Natural killer cell (primary cell): ENCODE results near the gene PSAP. TPM values are rescaled to one million over a fixed set of nuclear protein-coding genes. Genes with fewer than 3 reads are reported as not detected.

ENCODE experiments used
- ATAC-seq, 3 donors: fragments of 150-1000 bp in 2 of 3; fragments of 200-7000 bp in 1 of 3; cut with Tn5 transposase; 1 replicate in 1 of 3; 2 replicates in 2 of 3; pipeline ENCODE4 v1.10.0; 2021; ENCODE audit warnings: mild to moderate bottlenecking in 2 of 3, moderate library complexity in 2 of 3
- DNase-seq, 2 donors: peaks; one replicate each; pipeline versions ENCODE4 v3.0.0 to v3.0.0-alpha.2; 2013 to 2021; ENCODE audit warnings: mixed read lengths in 1 of 2
- H3K27ac ChIP-seq: one replicate; pipeline ENCODE4 v1.5.1; 2013; ENCODE audit warnings: mild to moderate bottlenecking, low read length
- H3K27me3 ChIP-seq: one replicate; pipeline ENCODE4 v1.6.1; 2013; ENCODE audit warnings: low read length; ENCODE audit not compliant: control insufficient read depth, insufficient read depth
- H3K36me3 ChIP-seq: one replicate; pipeline ENCODE4 v1.6.1; 2013; ENCODE audit warnings: low read length; ENCODE audit not compliant: control insufficient read depth, insufficient read depth
- H3K4me1 ChIP-seq: one replicate; pipeline ENCODE4 v1.6.1; 2013; ENCODE audit warnings: low read length; ENCODE audit not compliant: control insufficient read depth, insufficient read depth
- H3K4me3 ChIP-seq: one replicate; pipeline ENCODE4 v1.5.1; 2013; ENCODE audit warnings: low read length
- H3K9me3 ChIP-seq: one replicate; pipeline ENCODE4 v1.6.1; 2013; ENCODE audit warnings: low read length; ENCODE audit not compliant: control insufficient read depth, insufficient read depth
- H3K27ac Mint-ChIP-seq, 2 donors: one replicate each; pipeline ENCODE4 v1.8.0; 2022; ENCODE audit warnings: mild to moderate bottlenecking in 2 of 2, mixed read lengths in 2 of 2, moderate library complexity in 1 of 2
- H3K27me3 Mint-ChIP-seq, 2 donors: one replicate each; pipeline ENCODE4 v1.8.0; 2022; ENCODE audit warnings: low read depth in 2 of 2, mixed read lengths in 2 of 2
- H3K36me3 Mint-ChIP-seq: one replicate; pipeline ENCODE4 v1.8.0; 2022; ENCODE audit warnings: mixed read lengths
- H3K4me1 Mint-ChIP-seq, 2 donors: one replicate each; pipeline ENCODE4 v1.8.0; 2022; ENCODE audit warnings: mixed read lengths in 2 of 2
- H3K4me3 Mint-ChIP-seq: one replicate; pipeline ENCODE4 v1.8.0; 2022; ENCODE audit warnings: mild to moderate bottlenecking, moderate library complexity, mixed read lengths
- H3K9me3 Mint-ChIP-seq, 2 donors: one replicate each; pipeline ENCODE4 v1.8.0; 2022; ENCODE audit warnings: mixed read lengths in 2 of 2
- WGBS: methylation state at CpG from one replicate; pipeline ENCODE4 v1.1.7; 2013; ENCODE audit warnings: missing lambda C conversion rate; ENCODE audit not compliant: insufficient coverage; 5-methylcytosine and 5-hydroxymethylcytosine counted together
- intact Hi-C: fragments of 100-400 bp; cut with micrococcal nuclease; formaldehyde crosslinking; loops from one replicate; pipeline ENCODE4 v1.14.2; 2022
- total RNA-seq, 4 donors: library from RNA; stranded (reverse); fragments of 120-200 nt in 1 of 4; gene quantifications; one replicate each; pipeline versions ENCODE4 v1.2.3 to v1.2.4, GENCODE V29; 2013 to 2022
- TF ChIP-seq, protein P1 (sequence below): fragments of 200-600 bp; IDR thresholded peaks from one replicate; pipeline ENCODE4 v1.8.0; 2022; ENCODE audit warnings: antibody characterized with exemption

Gene PSAP
- total RNA-seq, 3 donors from 2014 or later (not counting 1 experiment from before 2014, with no cell fraction given) = 324 to 488 (median 428) TPM

DNA sequence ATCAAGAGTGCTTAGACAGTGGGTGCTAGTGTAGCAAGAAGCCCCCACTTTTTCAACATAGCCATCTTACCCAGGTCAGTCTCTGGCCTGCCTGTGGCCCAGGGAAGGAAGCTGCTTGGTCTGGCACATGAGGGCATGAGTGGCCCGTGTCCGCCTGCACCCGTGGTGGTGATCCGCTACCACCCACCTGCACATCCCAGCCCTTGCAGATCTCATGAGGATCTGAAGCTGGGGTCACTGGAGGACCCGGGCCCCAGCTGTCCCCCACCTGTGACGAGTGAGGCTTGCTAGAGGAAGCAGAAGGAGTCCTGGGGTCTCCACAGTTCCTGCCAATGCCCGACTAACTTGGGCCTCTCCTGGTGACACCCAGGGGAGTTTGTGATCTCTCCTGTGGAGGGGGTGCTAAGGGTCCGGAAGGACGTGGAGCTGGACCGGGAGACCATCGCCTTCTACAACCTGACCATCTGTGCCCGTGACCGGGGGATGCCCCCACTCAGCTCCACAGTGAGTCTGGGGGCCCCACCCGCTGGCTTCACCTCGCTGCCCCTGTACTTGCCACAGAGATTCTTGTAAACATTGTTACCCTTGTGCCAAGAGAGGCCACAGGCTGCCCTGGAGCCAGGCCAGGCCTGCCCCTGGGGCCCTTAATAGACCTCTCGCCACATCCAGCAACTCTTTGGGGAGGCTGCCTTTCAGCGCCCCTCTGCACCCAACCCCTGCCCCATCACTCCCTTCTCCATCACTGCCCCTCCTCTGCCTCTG is 67.0 kb downstream of the PSAP start:
- intact Hi-C loops = no loop called here
- ATAC-seq = no peak
- H3K9me3 ChIP-seq = no peaks in the 10 kb centered on the region
- no peak overlapping the region for H3K4me3 ChIP-seq
- H3K36me3 ChIP-seq = no peaks in the 10 kb centered on the region
- H3K27me3 Mint-ChIP-seq = peaks cover 0 to 3% of the 10 kb centered on the region in 2 donors
- no peaks in the 10 kb centered on the region for H3K36me3 Mint-ChIP-seq
- TF ChIP-seq, protein P1, sequence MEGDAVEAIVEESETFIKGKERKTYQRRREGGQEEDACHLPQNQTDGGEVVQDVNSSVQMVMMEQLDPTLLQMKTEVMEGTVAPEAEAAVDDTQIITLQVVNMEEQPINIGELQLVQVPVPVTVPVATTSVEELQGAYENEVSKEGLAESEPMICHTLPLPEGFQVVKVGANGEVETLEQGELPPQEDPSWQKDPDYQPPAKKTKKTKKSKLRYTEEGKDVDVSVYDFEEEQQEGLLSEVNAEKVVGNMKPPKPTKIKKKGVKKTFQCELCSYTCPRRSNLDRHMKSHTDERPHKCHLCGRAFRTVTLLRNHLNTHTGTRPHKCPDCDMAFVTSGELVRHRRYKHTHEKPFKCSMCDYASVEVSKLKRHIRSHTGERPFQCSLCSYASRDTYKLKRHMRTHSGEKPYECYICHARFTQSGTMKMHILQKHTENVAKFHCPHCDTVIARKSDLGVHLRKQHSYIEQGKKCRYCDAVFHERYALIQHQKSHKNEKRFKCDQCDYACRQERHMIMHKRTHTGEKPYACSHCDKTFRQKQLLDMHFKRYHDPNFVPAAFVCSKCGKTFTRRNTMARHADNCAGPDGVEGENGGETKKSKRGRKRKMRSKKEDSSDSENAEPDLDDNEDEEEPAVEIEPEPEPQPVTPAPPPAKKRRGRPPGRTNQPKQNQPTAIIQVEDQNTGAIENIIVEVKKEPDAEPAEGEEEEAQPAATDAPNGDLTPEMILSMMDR = no peak
- no peaks in the 10 kb centered on the region for H3K27me3 ChIP-seq
- no peak for DNase-seq
- no peaks in the 10 kb centered on the region for H3K9me3 Mint-ChIP-seq
- WGBS = 81% methylated on average over 17 of the region's 17 CpGs
- H3K4me3 Mint-ChIP-seq = no peak overlapping the region
- H3K4me1 Mint-ChIP-seq = peaks cover 0 to 20% of the 10 kb centered on the region in 2 donors
- no peak overlapping the region for H3K27ac ChIP-seq
- no peak overlapping the region for H3K27ac Mint-ChIP-seq
- H3K4me1 ChIP-seq = peaks cover 11% of the 10 kb centered on the region

DNA sequence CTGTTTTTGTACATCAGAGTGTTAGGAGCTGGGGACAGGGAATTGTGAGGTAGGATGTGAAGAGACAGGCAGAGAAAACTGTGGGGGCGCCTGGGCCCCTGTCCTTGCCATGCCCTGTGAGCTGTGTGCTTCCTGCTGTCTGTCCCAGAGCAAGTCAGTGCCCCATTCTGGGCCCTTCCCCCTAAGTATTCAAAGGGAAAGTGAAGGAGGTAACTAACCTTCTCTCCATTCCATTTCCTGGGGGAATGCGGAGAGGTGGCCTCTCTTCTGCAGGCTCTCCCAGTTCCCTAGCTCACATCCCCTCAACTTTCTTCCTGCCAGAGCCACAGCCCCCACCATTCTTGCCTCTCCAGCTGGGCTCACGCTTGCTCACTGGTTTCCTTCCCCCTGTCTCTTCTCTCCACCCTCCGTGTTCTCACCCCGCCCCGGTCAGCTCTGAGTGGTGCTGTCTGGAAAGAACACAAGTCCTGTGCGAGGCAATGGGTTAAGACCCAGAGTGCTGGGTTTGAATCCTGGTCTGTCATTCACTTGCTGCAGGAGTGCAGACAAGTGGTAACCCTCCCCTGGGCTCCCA is 68.0 kb downstream of the PSAP start:
- Histone ChIP-seq H3K4me3 (no peak overlapping the region), H3K27ac (no peak overlapping the region), H3K27me3 (no peaks in the 10 kb centered on the region), H3K9me3 (no peaks in the 10 kb centered on the region), H3K36me3 (no peaks in the 10 kb centered on the region), H3K4me1 (peaks cover 11% of the 10 kb centered on the region)
- Mint-ChIP-seq H3K27ac (no peak overlapping the region), H3K27me3 (peaks cover 0 to 3% of the 10 kb centered on the region in 2 donors), H3K9me3 (no peaks in the 10 kb centered on the region), H3K4me1 (peaks cover 0 to 20% of the 10 kb centered on the region in 2 donors), H3K36me3 (no peaks in the 10 kb centered on the region), H3K4me3 (no peak overlapping the region)
- no peak for DNase-seq
- intact Hi-C loops = no loop called here
- TF ChIP-seq, protein P1 = no peak
- ATAC-seq = no peak
- 41% methylated on average over 7 of the region's 7 CpGs for WGBS

DNA sequence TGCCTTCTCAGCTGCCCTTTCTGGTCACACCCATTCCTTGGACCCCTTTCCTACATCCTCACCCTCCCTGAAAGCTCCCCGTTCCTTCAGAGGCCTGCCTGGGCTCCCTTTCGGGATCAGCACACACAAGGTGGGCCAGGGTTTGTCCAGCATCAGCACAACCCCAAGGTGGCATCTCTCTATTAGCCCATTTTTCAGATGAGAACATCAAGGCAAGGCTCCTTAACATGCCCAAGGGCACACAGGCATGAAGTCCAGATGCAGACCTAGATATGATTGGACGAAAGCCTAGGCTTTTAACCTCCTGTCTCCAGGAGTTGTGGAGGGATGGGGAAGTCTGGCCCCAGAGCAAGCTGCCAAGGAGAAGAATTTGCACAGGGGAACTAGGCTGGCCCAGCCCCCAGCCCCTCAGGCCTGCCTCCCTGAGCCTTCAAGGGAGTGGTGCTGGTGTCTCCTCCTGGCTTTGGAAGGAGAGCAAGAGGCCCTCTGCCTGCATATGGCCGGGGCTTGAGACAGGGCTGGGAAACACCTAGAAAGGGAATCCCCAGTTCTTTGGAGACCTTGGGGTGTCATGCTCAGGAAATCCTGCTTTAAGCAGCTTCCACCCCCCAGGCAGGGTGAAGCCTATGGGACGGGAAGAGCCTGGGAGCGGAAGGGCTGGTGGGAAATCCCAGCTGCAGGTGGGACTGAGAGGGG is 68.7 kb downstream of the PSAP start:
- intact Hi-C loops = no loop called here
- TF ChIP-seq, protein P1 = no peak
- no peaks in the 10 kb centered on the region for H3K27me3 ChIP-seq
- no peak for DNase-seq
- H3K36me3 Mint-ChIP-seq = no peaks in the 10 kb centered on the region
- H3K27ac ChIP-seq = no peak overlapping the region
- H3K4me1 Mint-ChIP-seq = peaks cover 0 to 20% of the 10 kb centered on the region in 2 donors
- no peak overlapping the region for H3K27ac Mint-ChIP-seq
- H3K4me1 ChIP-seq = peaks cover 11% of the 10 kb centered on the region
- H3K36me3 ChIP-seq = no peaks in the 10 kb centered on the region
- H3K27me3 Mint-ChIP-seq = peaks cover 0 to 3% of the 10 kb centered on the region in 2 donors
- no peak overlapping the region for H3K4me3 Mint-ChIP-seq
- 91% methylated on average over 6 of the region's 6 CpGs for WGBS
- no peaks in the 10 kb centered on the region for H3K9me3 ChIP-seq
- no peak overlapping the region for H3K4me3 ChIP-seq
- ATAC-seq = no peak
- no peaks in the 10 kb centered on the region for H3K9me3 Mint-ChIP-seq
